Endothelial cell of umbilical vein (primary cell): ENCODE measurements around the gene PLB1. TPM values are rescaled to one million over a fixed set of nuclear protein-coding genes. Genes with fewer than 3 reads are reported as not detected.

Source experiments
- BruUV-seq: library from RNA; stranded (reverse); fragments of 400-500 nt; replicated peaks from 2 replicates; lab custom pipeline; 2021; lab: Mats Ljungman, UMichigan
- CTCF ChIA-PET: fragments of 300-600, 350-600 bp; sonication (Branson Sonifier 250); formaldehyde crosslinking; loops from one replicate; lab custom pipeline; 2021; ENCODE audit warnings: antibody characterized with exemption, inconsistent platforms; lab: Charles Lee
- POLR2A ChIA-PET: fragments of 300-600, 350-600 bp; sonication (Branson Sonifier 250); formaldehyde crosslinking; loops from one replicate; lab custom pipeline; 2021; ENCODE audit warnings: antibody characterized with exemption, inconsistent platforms; lab: Charles Lee
- DNase-seq: peaks from one replicate; pipeline ENCODE4 v3.0.0-alpha.2; 2011; ENCODE audit warnings: low read depth, low spot score
- FAIRE-seq: peaks from 2 replicates; lab custom pipeline; 2011; peaks lifted over from hg19 to GRCh38; lab: Jason Lieb, UNC
- H2AFZ ChIP-seq: 2 replicates; pipeline ENCODE4 v1.6.0; 2012; ENCODE audit warnings: low read depth, low read length, control low read depth, inconsistent platforms
- H3K27ac ChIP-seq: 2 replicates; pipeline ENCODE4 v1.5.1; 2011; ENCODE audit warnings: low read depth, mild to moderate bottlenecking, control low read depth, low read length, moderate library complexity; ENCODE audit not compliant: insufficient read depth
- H3K27me3 ChIP-seq, 2 experiments: 2 replicates each; pipeline versions ENCODE4 v1.6.0 to v1.6.1; 2011; ENCODE audit warnings: low read length in 2 of 2, mixed read lengths in 1 of 2; ENCODE audit not compliant: control insufficient read depth in 2 of 2, insufficient read depth in 2 of 2
- H3K36me3 ChIP-seq, 2 experiments: 2 replicates in 1 of 2; 3 replicates in 1 of 2; pipeline ENCODE4 v1.5.1; 2011; ENCODE audit warnings: low read length in 2 of 2, mild to moderate bottlenecking in 1 of 2, moderate library complexity in 1 of 2; ENCODE audit not compliant: control insufficient read depth in 2 of 2, insufficient read depth in 2 of 2; ENCODE audit errors: extremely low read depth in 1 of 2
- H3K4me1 ChIP-seq: 3 replicates; pipeline ENCODE4 v1.5.1; 2011; ENCODE audit warnings: mild to moderate bottlenecking, low read length; ENCODE audit not compliant: control insufficient read depth, insufficient read depth; ENCODE audit errors: extremely low read depth
- H3K4me2 ChIP-seq: 2 replicates; pipeline ENCODE4 v1.6.1; 2011; ENCODE audit warnings: low read length, control low read depth, mixed read lengths; ENCODE audit not compliant: insufficient read depth
- H3K4me3 ChIP-seq, 3 experiments: fragments of 200-600 bp in 1 of 3; sonication (generic), shearing (Covaris generic) in 1 of 3; replicated peaks in 1 of 3; 2 replicates each; pipeline ENCODE4 v1.5.1; 2011 to 2016; ENCODE audit warnings: control low read depth in 3 of 3, low read length in 3 of 3, mild to moderate bottlenecking in 2 of 3, inconsistent platforms in 1 of 3, low read depth in 1 of 3, moderate library complexity in 1 of 3; ENCODE audit not compliant: insufficient read depth in 1 of 3
- H3K79me2 ChIP-seq: 2 replicates; pipeline ENCODE4 v1.6.0; 2012; ENCODE audit warnings: low read length, inconsistent platforms; ENCODE audit not compliant: control insufficient read depth, insufficient read depth
- H3K9ac ChIP-seq: replicated peaks from 2 replicates; pipeline ENCODE3; 2011; ENCODE audit warnings: low read length, control low read depth; ENCODE audit not compliant: insufficient read depth; ENCODE audit errors: extremely low read depth
- H3K9me1 ChIP-seq: replicated peaks from 3 replicates; pipeline ENCODE4 v1.6.0; 2011; ENCODE audit warnings: mild to moderate bottlenecking, low read length; ENCODE audit not compliant: control insufficient read depth, insufficient read depth; ENCODE audit errors: extremely low read depth
- H3K9me3 ChIP-seq: replicated peaks from 2 replicates; pipeline ENCODE4 v1.5.1; 2012; ENCODE audit warnings: low read length, inconsistent platforms; ENCODE audit not compliant: control insufficient read depth, insufficient read depth
- H4K20me1 ChIP-seq: replicated peaks from 2 replicates; pipeline ENCODE3; 2011; ENCODE audit warnings: mild to moderate bottlenecking, low read length; ENCODE audit not compliant: control insufficient read depth, insufficient read depth; ENCODE audit errors: extremely low read depth
- EZH2 ChIP-seq: IDR thresholded peaks from 2 replicates; pipeline ENCODE4 v1.6.1; 2012; ENCODE audit warnings: borderline replicate concordance, low read depth, mild to moderate bottlenecking, moderate library complexity, low read length, inconsistent platforms; ENCODE audit not compliant: severe bottlenecking
- FOS ChIP-seq: IDR thresholded peaks from 2 replicates; pipeline ENCODE4 v1.6.1; 2011; ENCODE audit warnings: mild to moderate bottlenecking, low read length, moderate library complexity, borderline replicate concordance; ENCODE audit not compliant: insufficient read depth
- GATA2 ChIP-seq: IDR thresholded peaks from 2 replicates; pipeline ENCODE4 v1.7.0; 2011; ENCODE audit warnings: low read depth, mild to moderate bottlenecking, moderate library complexity, mixed read lengths, low read length; ENCODE audit not compliant: insufficient read length, insufficient read depth
- JUN ChIP-seq: IDR thresholded peaks from 2 replicates; pipeline ENCODE4 v1.6.1; 2011; ENCODE audit warnings: borderline replicate concordance, low read depth; ENCODE audit not compliant: insufficient read length, insufficient read depth
- MYC ChIP-seq: IDR thresholded peaks from one replicate; pipeline ENCODE4 v1.6.1; 2011; ENCODE audit warnings: mild to moderate bottlenecking, low read depth, low read length
- POLR2A ChIP-seq: IDR thresholded peaks from 2 replicates; pipeline ENCODE4 v1.6.1; 2012; ENCODE audit warnings: low read depth, mild to moderate bottlenecking, control low read depth, low read length
- POLR2AphosphoS5 ChIP-seq: IDR thresholded peaks from 2 replicates; pipeline ENCODE4 v1.6.1; 2012; ENCODE audit warnings: low read depth, mild to moderate bottlenecking, control low read depth, low read length, moderate library complexity; ENCODE audit not compliant: insufficient read depth
- dilution Hi-C: fragments of 300-500 bp; cut with MboI; formaldehyde crosslinking; loops from one replicate; pipeline ENCODE4 v1.15.0; 2019; ENCODE audit warnings: low sequenced_read_pairs; ENCODE audit not compliant: extremely low pct_ligation_motif_present
- intact Hi-C: fragments of 100-400 bp; cut with micrococcal nuclease; formaldehyde crosslinking; loops from one replicate; pipeline ENCODE4 v1.10.0; 2022
- polyA plus RNA-seq, 4 experiments: library from polyadenylated mRNA; depleted of rRNA in 3 of 4; stranded (reverse) in 3 of 4; unstranded in 1 of 4; fragments of >200 nt; gene quantifications; 2 replicates each; pipeline versions ENCODE4 v1.2.1 to v1.2.3, GENCODE V29; 2011 to 2012; ENCODE audit warnings: missing spikeins in 1 of 4
- small RNA-seq: library from RNA; depleted of rRNA; stranded (forward); fragments of <200 nt; gene quantifications from one replicate; pipeline ENCODE3, GENCODE V24; 2012; ENCODE audit warnings: low replicate concordance, low read depth; ENCODE audit not compliant: insufficient read depth, insufficient read length
- total RNA-seq: library from RNA; stranded (reverse); gene quantifications from 2 replicates; pipeline ENCODE4 v1.2.3, GENCODE V29; 2021
- TF ChIP-seq, protein P1 (sequence below), 2 donors: IDR thresholded peaks; 1 replicate in 1 of 2; 2 replicates in 1 of 2; pipeline ENCODE4 v1.5.1; 2011; ENCODE audit warnings: low read length in 2 of 2, mild to moderate bottlenecking in 2 of 2, moderate library complexity in 2 of 2, control low read depth in 1 of 2, inconsistent platforms in 1 of 2, low read depth in 1 of 2; ENCODE audit not compliant: insufficient read depth in 1 of 2; ENCODE audit errors: extremely low read depth in 1 of 2
- TF ChIP-seq, protein P2 (sequence below): IDR thresholded peaks from 2 replicates; pipeline ENCODE4 v1.6.1; 2011; ENCODE audit not compliant: insufficient read depth, insufficient read length

PLB1 gene
- total and polyA plus RNA-seq, 2 donors (not counting 3 experiments of a cell fraction or from before 2014, with no cell fraction given), result 0.75 to 0.80 TPM

DNA sequence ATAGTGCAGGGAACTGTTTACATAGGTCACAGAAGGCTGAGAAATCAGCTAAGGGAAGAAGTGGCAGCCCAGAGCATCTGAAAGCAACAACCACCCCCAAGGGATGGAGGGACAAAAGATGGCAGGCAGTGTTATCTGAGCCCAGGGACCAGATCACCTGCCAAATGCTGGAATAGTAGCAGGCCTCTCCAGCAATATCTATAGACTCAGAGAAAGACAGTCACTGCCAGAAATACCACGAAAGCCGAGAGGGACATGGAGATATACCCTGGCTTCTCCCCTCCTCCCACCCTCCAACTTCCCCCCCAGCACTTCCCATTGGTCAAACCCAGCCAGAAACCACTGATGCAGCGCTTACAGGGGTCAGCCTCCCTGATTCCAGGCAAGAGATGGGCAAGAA is 197.4 kb downstream of the PLB1 start:
- CTCF ChIA-PET, result no interaction called here
- Histone ChIP-seq H3K36me3 (no peaks in the 10 kb centered on the region), H3K27me3 (no peaks in the 10 kb centered on the region), H3K27ac (no peak overlapping the region), H3K4me1 (peaks cover 12% of the 10 kb centered on the region), H3K4me2 (no peak overlapping the region), H3K9ac (no peak overlapping the region), H2AFZ (no peak overlapping the region), H4K20me1 (no peaks in the 10 kb centered on the region), H3K79me2 (no peaks in the 10 kb centered on the region), H3K4me3 (no peak overlapping the region), H3K9me3 (no peaks in the 10 kb centered on the region), H3K9me1 (no peaks in the 10 kb centered on the region)
- dilution Hi-C loops (no loop called here), intact Hi-C loops (loop anchor here (2.0 kb wide), 2 partner anchors 32 to 58 kb away; partner anchors contain the start of gene PPP1CB)
- DNase-seq (no peak), FAIRE-seq (no peak)
- POLR2A ChIA-PET, result no interaction called here
- TF ChIP-seq POLR2A (no peak), JUN (no peak), MYC (no peak), GATA2 (no peak), FOS (no peak), POLR2AphosphoS5 (no peak), EZH2 (no peak)
- TF ChIP-seq, protein P1, sequence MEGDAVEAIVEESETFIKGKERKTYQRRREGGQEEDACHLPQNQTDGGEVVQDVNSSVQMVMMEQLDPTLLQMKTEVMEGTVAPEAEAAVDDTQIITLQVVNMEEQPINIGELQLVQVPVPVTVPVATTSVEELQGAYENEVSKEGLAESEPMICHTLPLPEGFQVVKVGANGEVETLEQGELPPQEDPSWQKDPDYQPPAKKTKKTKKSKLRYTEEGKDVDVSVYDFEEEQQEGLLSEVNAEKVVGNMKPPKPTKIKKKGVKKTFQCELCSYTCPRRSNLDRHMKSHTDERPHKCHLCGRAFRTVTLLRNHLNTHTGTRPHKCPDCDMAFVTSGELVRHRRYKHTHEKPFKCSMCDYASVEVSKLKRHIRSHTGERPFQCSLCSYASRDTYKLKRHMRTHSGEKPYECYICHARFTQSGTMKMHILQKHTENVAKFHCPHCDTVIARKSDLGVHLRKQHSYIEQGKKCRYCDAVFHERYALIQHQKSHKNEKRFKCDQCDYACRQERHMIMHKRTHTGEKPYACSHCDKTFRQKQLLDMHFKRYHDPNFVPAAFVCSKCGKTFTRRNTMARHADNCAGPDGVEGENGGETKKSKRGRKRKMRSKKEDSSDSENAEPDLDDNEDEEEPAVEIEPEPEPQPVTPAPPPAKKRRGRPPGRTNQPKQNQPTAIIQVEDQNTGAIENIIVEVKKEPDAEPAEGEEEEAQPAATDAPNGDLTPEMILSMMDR (IDR thresholded peaks at IDR 0.05; ENCODE audit: extremely low read depth in 1 of 2, insufficient read depth in 1 of 2, low read depth in 1 of 2, low read length in 2 of 2), result no peak
- TF ChIP-seq, protein P2, sequence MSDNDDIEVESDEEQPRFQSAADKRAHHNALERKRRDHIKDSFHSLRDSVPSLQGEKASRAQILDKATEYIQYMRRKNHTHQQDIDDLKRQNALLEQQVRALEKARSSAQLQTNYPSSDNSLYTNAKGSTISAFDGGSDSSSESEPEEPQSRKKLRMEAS, result no peak
- no TSS peak for BruUV-seq

Small RNA genes within 50 kb of the gene (small RNA-seq; reads per million reads assigned to genes)
- gene RNA5SP89 (not detected), gene SNRPGP7 (not detected)

Other genes starting within 250 kb of the PLB1 start
- 83.7 and 85.3 TPM in 2 replicates for gene FOSL2, start 103.2 kb upstream of the PLB1 start, total RNA-seq
- 43.9 and 45.2 TPM in 2 replicates for gene FOSL2, start 103.2 kb upstream of the PLB1 start, polyA plus RNA-seq